IPS DF 19.7 (cell line): ENCODE data around the gene ZNF672.
"Not testable (repeated sequence)": the region's sequence is repeated elsewhere in the genome, so short reads cannot be mapped to it uniquely, and the experiment has no call there.

Experiments
- DNase-seq: peaks from one replicate; pipeline ENCODE4 v3.0.0-alpha.2; 2013; ENCODE audit warnings: low read depth, low spot score

The ZNF672 gene

GRCh38 chr1:248812736-248813425, 25.1 kb upstream of the ZNF672 start:
- DNase-seq, result no peak

- no peak for DNase-seq
These were observed 24.5 kb upstream of the ZNF672 start for GRCh38 chr1:248813546-248813945.

GRCh38 chr1:248814351-248814750, 23.7 kb upstream of the ZNF672 start:
- DNase-seq, result no peak

GRCh38 chr1:248815407-248816034, 22.5 kb upstream of the ZNF672 start:
- no peak for DNase-seq

GRCh38 chr1:248816042-248816851, 21.8 kb upstream of the ZNF672 start:
- no peak for DNase-seq

- no peak for DNase-seq
These were observed 21.0 kb upstream of the ZNF672 start for GRCh38 chr1:248817065-248817464.

- DNase-seq, result no peak
These were observed 19.3 kb upstream of the ZNF672 start for GRCh38 chr1:248818505-248819374.

- DNase-seq, result no peak
These were observed 17.9 kb upstream of the ZNF672 start for GRCh38 chr1:248820041-248820585.

GRCh38 chr1:248821101-248821500, 16.9 kb upstream of the ZNF672 start:
- DNase-seq, result no peak

GRCh38 chr1:248821641-248822040, 16.4 kb upstream of the ZNF672 start:
- DNase-seq, result no peak

GRCh38 chr1:248822148-248823032, 15.6 kb upstream of the ZNF672 start:
- no peak for DNase-seq

- no peak for DNase-seq
These were observed 14.5 kb upstream of the ZNF672 start for GRCh38 chr1:248823517-248824001.

- no peak for DNase-seq
These were observed 13.7 kb upstream of the ZNF672 start for GRCh38 chr1:248824301-248824700.

GRCh38 chr1:248824701-248825100, 13.3 kb upstream of the ZNF672 start:
- DNase-seq, result no peak

GRCh38 chr1:248825136-248825535, 12.9 kb upstream of the ZNF672 start:
- DNase-seq, result no peak

GRCh38 chr1:248825573-248825908, 12.5 kb upstream of the ZNF672 start:
- DNase-seq, result no peak

- DNase-seq, result peak; percentile 82
These were observed 11.9 kb upstream of the ZNF672 start, which contains the start of gene SH3BP5L for GRCh38 chr1:248825909-248826760. TSS of gene SH3BP5L (minus strand) at chr1:248825915. CDS start at chr1:248824935, 980 bp downstream.

- no peak for DNase-seq
These were observed 9.2 kb upstream of the ZNF672 start for GRCh38 chr1:248828845-248829244.

- DNase-seq, result not testable (repeated sequence)
These were observed 7.4 kb upstream of the ZNF672 start for GRCh38 chr1:248830718-248831017.
